ENCODE measurements around the gene CALHM2.

The CALHM2 gene

DNA sequence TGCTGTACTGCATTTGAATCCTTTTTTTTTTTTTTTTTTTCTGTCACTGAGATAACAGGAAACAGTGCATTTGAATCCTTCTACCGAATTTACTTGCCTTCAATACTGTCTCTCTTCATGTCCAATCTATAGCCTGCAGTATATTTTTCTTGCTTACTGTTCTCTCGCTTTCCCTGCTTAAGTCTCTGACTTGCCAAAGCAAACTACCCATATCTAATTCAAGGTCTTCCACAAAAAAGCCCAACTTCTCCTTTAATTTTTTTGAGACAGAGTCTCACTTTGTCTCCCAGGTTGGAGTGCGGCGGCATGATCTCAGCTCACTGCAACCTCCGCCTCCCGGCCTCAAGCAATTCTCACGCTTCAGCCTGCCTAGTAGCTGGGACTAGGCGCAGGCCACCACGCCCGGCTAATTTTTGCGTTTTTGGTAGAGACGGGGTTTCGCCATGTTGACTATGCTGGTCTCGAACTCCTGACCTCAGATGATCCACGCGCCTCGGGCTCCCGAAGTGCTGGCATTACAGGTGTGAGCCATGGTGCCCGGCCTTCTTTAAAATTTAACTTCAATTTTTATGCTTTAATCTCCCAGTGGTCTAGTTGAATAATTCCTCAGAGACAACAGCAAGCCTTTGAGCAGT is 54.9 kb downstream of the CALHM2 start:
- DNase-seq, result no peak

DNA sequence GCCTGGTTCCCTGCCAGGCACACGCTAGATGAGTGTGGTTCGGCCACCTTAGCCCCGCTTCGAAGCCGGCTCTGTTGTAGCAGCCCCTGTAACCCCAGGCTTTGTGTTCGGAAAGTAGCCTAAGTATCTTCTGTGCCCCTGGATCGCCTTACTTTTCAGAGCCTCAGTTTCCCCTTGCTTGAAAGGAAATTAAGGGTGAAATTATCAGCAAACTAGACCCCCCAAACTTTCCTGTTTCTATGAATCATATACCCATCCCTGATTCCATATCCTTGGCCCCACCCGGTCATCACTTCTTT is 55.4 kb downstream of the CALHM2 start:
- no peak for DNase-seq

All from activated T-cell treated with anti-CD3 and anti-CD28 coated beads, Interleukin-2, amount 50 U/mL, for 1 hour (primary cell).